ENCODE data around the gene NGEF.

- no peak for TF ChIP-seq CTCF (IDR thresholded peaks at IDR 0.05)
- no peak for TF ChIP-seq POLR2A (IDR thresholded peaks at IDR 0.05)
Measured at GRCh38 chr2:232863996-232864395, 149.1 kb downstream of the NGEF start.

Measured in uterus (tissue), 2 donors.